HG03469 (cell line): ENCODE results near the gene MCM9.
"Not testable (repeated sequence)": the region's sequence is repeated elsewhere in the genome, so short reads cannot be mapped to it uniquely, and the experiment has no call there.

Source experiments
- ATAC-seq: cut with Tn5 transposase; IDR thresholded peaks from one replicate; pipeline ENCODE4 v1.9.1; 2021; ENCODE audit warnings: mild to moderate bottlenecking, moderate library complexity, moderate number of reproducible peaks; ENCODE audit not compliant: unreplicated experiment

The MCM9 gene

DNA sequence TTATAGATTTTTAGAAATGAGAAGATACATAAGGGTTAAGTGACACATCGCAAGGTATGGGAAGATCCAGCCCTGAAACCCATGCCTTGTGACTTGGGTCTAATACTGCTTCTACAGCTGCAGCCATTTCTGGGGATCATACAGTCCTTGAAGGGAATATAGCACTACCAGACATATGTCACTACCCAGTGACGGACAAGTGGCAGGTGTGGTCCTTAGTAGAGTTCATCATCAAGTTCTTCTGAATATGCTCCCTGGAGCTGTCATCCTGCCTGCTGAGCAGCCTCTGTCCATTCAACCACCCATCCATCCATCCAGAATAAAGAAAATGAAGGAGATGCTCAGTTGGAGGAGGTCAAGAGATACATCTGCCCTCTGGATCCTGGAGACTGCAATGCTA lies 159.6 kb downstream of the MCM9 start:
- ATAC-seq, result no peak

DNA sequence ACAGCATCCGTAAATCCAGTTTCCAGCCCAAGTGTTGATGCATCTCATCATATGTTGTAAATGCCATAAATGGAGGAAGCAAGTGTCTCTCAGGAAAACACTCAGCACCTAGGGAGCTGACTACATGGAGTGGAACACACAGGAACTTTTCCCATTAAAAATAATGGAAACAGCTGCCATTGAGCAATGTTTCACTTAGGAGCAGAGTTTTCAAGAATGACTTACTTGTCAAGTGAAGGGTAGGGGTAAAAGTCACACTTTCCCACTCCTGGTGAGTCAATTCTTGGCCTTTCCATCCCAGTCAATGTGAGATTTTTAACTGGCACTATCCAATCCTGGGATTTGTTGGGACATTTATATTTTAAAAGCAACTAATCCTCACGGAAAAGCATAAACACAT lies 160.4 kb downstream of the MCM9 start:
- ATAC-seq, result no peak

DNA sequence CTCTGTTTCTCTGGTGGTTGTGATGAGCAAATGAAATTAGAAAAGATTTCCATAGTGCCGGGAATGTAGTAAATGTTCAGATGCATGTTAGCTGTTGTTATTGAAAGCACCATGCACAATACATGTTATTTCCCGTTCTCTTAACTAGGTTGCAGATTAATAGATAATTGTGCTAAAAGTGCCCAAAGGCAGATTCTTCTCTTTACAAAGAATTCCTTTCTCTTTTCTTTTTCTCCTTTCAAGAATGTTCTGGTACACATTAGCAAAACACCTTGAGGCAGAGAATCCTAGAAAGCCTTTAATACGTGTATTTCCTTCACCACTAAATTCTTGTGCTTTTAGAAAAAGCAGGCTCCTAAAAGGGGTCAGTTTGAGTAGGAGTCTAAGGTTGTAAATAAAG lies 162.1 kb downstream of the MCM9 start:
- ATAC-seq, result no peak

DNA sequence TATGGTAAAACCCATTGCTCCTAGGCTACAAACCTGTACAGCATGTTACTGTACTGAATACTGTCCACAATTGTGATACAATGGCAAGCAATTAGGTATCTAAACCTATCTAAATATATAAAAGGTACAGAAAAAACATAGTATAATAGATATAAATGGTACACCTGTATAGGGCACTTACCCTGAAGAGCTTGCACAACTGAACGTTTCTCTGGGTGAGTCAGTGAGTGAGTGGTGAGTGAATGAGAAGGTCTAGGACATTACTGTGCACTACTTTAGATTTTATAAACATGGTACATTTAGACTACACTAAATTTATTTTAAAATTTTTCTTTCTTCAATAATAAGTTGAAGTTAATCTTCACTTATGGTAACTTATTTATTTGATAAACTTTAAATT lies 163.7 kb downstream of the MCM9 start:
- no peak for ATAC-seq

DNA sequence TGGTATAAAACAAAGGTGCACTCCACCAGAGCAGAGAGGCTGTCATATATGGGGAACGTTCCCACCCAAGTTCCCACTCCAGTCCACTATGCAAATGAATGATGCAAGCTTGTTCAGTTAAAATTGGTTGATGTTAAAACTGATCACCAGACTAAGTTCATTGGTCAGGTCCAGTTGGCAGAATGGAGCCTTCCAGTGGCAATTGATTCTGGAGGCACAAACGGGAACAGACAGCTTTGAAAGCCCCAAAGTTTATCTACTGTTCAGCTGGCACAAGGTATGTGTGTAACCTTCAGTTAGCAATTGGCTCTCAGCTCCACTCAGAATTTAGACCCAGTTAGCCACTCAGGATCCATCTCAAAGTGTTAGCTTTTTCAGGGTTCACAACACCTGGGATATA lies 164.1 kb downstream of the MCM9 start:
- ATAC-seq, result no peak

DNA sequence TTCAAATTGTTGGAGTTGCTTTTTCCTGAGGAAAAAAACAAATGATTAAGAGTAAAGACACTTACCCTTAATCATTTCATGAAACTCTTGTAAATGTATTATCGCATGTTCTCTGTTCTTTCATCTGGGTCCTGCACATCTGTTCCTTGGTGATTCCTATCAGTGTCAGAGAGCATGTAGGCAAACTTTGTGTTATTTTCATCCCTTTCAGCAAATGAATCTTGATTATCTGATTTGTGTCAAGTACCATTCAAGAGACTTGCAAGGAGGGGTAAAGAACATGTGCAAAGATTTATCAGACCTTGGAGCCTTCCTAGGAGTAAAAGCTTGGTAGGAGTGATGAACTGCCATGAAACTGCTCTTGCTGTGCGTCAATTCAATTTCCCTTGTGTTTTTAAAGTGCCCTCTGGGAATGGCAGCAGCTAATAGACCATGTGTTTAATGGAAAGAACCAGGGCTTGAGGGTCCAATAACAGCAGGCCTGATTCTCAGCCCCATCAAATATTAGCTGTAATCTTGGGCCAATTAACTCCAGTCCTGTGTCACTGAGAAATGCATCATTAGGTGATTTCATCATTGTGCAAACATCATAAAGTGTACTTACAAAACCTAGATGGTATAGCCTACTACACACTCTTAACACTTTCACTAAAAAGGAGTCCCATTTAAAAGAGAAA lies 164.7 kb downstream of the MCM9 start:
- ATAC-seq, result no peak

DNA sequence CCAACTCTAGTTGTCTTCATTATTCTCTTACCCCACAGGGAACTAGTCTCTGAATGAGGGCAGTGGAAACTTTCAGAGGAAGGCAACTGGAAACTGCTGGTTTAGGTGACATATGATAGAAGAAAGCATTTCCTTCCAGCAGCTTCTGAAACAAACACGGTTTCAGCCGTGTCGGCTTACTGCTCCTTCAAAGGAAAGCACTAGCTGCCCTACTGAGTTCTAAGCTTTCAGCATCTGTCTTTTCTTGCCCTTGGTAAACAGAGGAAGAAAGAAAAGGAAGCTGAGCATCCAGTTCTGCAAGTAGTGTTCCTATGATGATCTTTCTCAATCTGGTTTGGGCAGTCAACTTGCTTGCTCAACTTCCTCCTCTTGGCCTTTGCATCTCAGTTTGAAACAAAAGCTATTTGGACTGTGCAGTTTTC lies 166.0 kb downstream of the MCM9 start:
- ATAC-seq, result no peak

DNA sequence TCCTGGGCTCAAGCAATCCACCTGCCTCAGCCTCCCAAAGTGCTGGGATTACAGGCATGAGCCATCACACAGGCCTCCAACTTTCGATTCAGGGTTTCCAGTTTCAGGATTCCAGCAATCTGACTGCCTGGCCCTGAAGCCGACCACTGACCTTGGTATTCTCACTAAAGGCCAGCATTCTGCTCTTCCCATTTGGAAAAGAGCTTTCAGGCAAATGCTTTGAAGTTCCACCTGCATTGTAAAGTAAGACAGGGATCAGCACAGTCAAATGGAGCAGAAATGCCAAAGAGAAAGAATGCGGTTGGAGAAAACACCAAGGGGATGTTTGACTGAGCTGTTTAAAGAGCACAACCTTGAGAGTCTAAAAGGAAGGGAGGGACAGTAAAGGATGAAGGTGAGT lies 166.5 kb downstream of the MCM9 start:
- no peak for ATAC-seq

DNA sequence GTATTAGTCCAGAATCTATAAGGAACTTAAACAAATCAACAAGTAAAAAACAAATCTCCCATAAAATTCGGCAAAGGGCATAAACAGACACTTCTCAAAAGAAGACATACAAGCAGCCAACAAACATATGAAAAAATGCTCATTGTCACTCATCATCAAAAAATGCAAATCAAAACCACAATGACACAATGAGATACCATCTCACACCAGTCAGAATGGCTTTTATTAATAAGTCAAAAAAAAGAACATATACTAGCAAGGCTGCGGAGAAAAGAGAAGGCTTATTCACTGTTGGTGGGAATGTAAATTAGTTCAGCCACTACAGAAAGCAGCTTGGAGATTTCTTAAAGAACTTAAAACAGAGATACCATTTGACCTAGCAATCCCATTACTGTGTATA lies 169.6 kb downstream of the MCM9 start:
- not testable (repeated sequence) for ATAC-seq

DNA sequence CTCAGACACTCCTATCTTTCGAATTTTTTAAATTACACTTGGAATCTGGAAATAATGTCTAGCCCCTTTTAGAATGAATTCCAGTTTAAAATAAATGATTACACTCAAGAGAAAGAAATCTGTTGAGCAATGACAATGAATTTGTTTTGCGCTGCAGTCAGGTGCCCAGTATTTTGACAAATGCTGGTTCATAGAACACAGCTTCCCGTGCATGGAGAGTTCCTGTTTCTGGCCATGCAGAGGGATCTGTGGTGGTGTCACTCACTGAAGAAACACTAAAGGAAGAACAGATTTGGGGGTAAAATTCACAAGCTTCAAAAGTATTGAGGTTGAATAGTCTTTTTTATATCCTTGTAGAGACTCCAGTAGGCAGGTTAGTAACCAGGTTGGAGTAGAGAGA lies 170.2 kb downstream of the MCM9 start:
- ATAC-seq, result no peak
